Stimulated activated effector memory CD8-positive, alpha-beta T cell treated with anti-CD3 and anti-CD28 coated beads, Interleukin-12 subunit alpha, Interleukin-12 subunit beta, amount 100 ng/mL, for 72 hours (primary cell): ENCODE data around the gene RXRA.

ENCODE experiments used
- ATAC-seq: fragments of 150-1000 bp; cut with Tn5 transposase; 2 replicates; pipeline ENCODE4 v1.10.0; 2021
- DNase-seq, 2 donors: peaks; one replicate each; pipeline ENCODE4 v3.0.0; 2021 to 2022; ENCODE audit warnings: low spot score in 2 of 2
- H3K27ac Mint-ChIP-seq: one replicate; pipeline ENCODE4 v1.8.0; 2022; ENCODE audit warnings: mild to moderate bottlenecking, mixed read lengths
- H3K36me3 Mint-ChIP-seq: one replicate; pipeline ENCODE4 v1.8.0; 2022; ENCODE audit warnings: mild to moderate bottlenecking, mixed read lengths
- H3K4me1 Mint-ChIP-seq: one replicate; pipeline ENCODE4 v1.8.0; 2022; ENCODE audit warnings: mixed read lengths
- H3K4me3 Mint-ChIP-seq: one replicate; pipeline ENCODE4 v1.8.0; 2022; ENCODE audit warnings: mild to moderate bottlenecking, mixed read lengths
- H3K9me3 Mint-ChIP-seq: one replicate; pipeline ENCODE4 v1.8.0; 2022; ENCODE audit warnings: mixed read lengths

The RXRA gene

GRCh38 chr9:134333874-134334581 is 7.8 kb downstream of the RXRA start:
- DNase-seq (no peak), ATAC-seq (no peak)
- Mint-ChIP-seq H3K36me3 (no peaks in the 10 kb centered on the region), H3K4me1 (peaks cover 38% of the 10 kb centered on the region), H3K9me3 (no peaks in the 10 kb centered on the region), H3K4me3 (no peak overlapping the region), H3K27ac (no peak overlapping the region)

GRCh38 chr9:134335061-134335460 is 8.8 kb downstream of the RXRA start:
- Mint-ChIP-seq H3K9me3 (no peaks in the 10 kb centered on the region), H3K4me1 (peaks cover 28% of the 10 kb centered on the region), H3K27ac (no peak overlapping the region), H3K36me3 (no peaks in the 10 kb centered on the region), H3K4me3 (no peak overlapping the region)
- ATAC-seq, result peak; percentile 52
- no peak for DNase-seq

GRCh38 chr9:134335486-134336220 is 9.4 kb downstream of the RXRA start:
- H3K27ac Mint-ChIP-seq, result no peak overlapping the region
- H3K4me3 Mint-ChIP-seq, result no peak overlapping the region
- peaks cover 22% of the 10 kb centered on the region for H3K4me1 Mint-ChIP-seq
- H3K36me3 Mint-ChIP-seq, result no peaks in the 10 kb centered on the region
- no peaks in the 10 kb centered on the region for H3K9me3 Mint-ChIP-seq
- no peak for DNase-seq
- no peak for ATAC-seq

GRCh38 chr9:134336228-134336627 is 10.0 kb downstream of the RXRA start:
- no peaks in the 10 kb centered on the region for H3K36me3 Mint-ChIP-seq
- peaks cover 19% of the 10 kb centered on the region for H3K4me1 Mint-ChIP-seq
- DNase-seq (no peak), ATAC-seq (no peak)
- no peaks in the 10 kb centered on the region for H3K9me3 Mint-ChIP-seq
- H3K27ac Mint-ChIP-seq, result no peak overlapping the region
- H3K4me3 Mint-ChIP-seq, result no peak overlapping the region

- Mint-ChIP-seq H3K27ac (peak overlapping the region; percentile 32), H3K4me1 (peaks cover 19% of the 10 kb centered on the region), H3K36me3 (no peaks in the 10 kb centered on the region), H3K4me3 (no peak overlapping the region), H3K9me3 (no peaks in the 10 kb centered on the region)
- ATAC-seq, result no peak
- no peak for DNase-seq
Measured at GRCh38 chr9:134336924-134337323, 10.7 kb downstream of the RXRA start.

- Mint-ChIP-seq H3K9me3 (no peaks in the 10 kb centered on the region), H3K4me3 (no peak overlapping the region), H3K36me3 (no peaks in the 10 kb centered on the region), H3K4me1 (peaks cover 24% of the 10 kb centered on the region), H3K27ac (peak overlapping the region; percentile 32)
- ATAC-seq (no peak), DNase-seq (no peak)
Measured at GRCh38 chr9:134337469-134337868, 11.2 kb downstream of the RXRA start.

- H3K36me3 Mint-ChIP-seq, result no peaks in the 10 kb centered on the region
- no peak overlapping the region for H3K27ac Mint-ChIP-seq
- H3K4me1 Mint-ChIP-seq, result peaks cover 35% of the 10 kb centered on the region
- no peaks in the 10 kb centered on the region for H3K9me3 Mint-ChIP-seq
- DNase-seq (no peak), ATAC-seq (no peak)
- no peak overlapping the region for H3K4me3 Mint-ChIP-seq
Measured at GRCh38 chr9:134338394-134339182, 12.3 kb downstream of the RXRA start.

- DNase-seq (no peak), ATAC-seq (no peak)
- Mint-ChIP-seq H3K9me3 (no peaks in the 10 kb centered on the region), H3K4me1 (peaks cover 41% of the 10 kb centered on the region), H3K27ac (no peak overlapping the region), H3K4me3 (no peak overlapping the region), H3K36me3 (no peaks in the 10 kb centered on the region)
Measured at GRCh38 chr9:134339183-134339806, 13.0 kb downstream of the RXRA start.

- H3K9me3 Mint-ChIP-seq, result no peaks in the 10 kb centered on the region
- no peak overlapping the region for H3K27ac Mint-ChIP-seq
- no peaks in the 10 kb centered on the region for H3K36me3 Mint-ChIP-seq
- H3K4me1 Mint-ChIP-seq, result peaks cover 37% of the 10 kb centered on the region
- ATAC-seq (no peak), DNase-seq (no peak)
- no peak overlapping the region for H3K4me3 Mint-ChIP-seq
Measured at GRCh38 chr9:134340475-134341160, 14.4 kb downstream of the RXRA start.

- no peak overlapping the region for H3K27ac Mint-ChIP-seq
- no peaks in the 10 kb centered on the region for H3K36me3 Mint-ChIP-seq
- H3K4me1 Mint-ChIP-seq, result peaks cover 38% of the 10 kb centered on the region
- no peaks in the 10 kb centered on the region for H3K9me3 Mint-ChIP-seq
- ATAC-seq (no peak), DNase-seq (no peak)
- no peak overlapping the region for H3K4me3 Mint-ChIP-seq
Measured at GRCh38 chr9:134341306-134341705, 15.1 kb downstream of the RXRA start.

- Mint-ChIP-seq H3K4me3 (no peak overlapping the region), H3K4me1 (peaks cover 40% of the 10 kb centered on the region)
- ATAC-seq, result no peak
Measured at GRCh38 chr9:134341929-134342745, 15.9 kb downstream of the RXRA start.

GRCh38 chr9:134342746-134343115 is 16.5 kb downstream of the RXRA start:
- DNase-seq (no peak), ATAC-seq (no peak)
- Mint-ChIP-seq H3K9me3 (no peaks in the 10 kb centered on the region), H3K4me1 (peaks cover 34% of the 10 kb centered on the region), H3K4me3 (no peak overlapping the region), H3K27ac (peak overlapping the region; percentile 53), H3K36me3 (no peaks in the 10 kb centered on the region)

More at GRCh38 chr9:134341929-134342745, 15.9 kb downstream of the RXRA start:
- Mint-ChIP-seq H3K9me3 (no peaks in the 10 kb centered on the region), H3K36me3 (no peaks in the 10 kb centered on the region), H3K27ac (no peak overlapping the region)
- no peak for DNase-seq

GRCh38 chr9:134343637-134344036 is 17.4 kb downstream of the RXRA start:
- no peaks in the 10 kb centered on the region for H3K9me3 Mint-ChIP-seq
- no peaks in the 10 kb centered on the region for H3K36me3 Mint-ChIP-seq
- H3K27ac Mint-ChIP-seq, result peak overlapping the region; percentile 53
- H3K4me3 Mint-ChIP-seq, result no peak overlapping the region
- ATAC-seq (no peak), DNase-seq (no peak)
- H3K4me1 Mint-ChIP-seq, result peaks cover 33% of the 10 kb centered on the region
